OCI-LY1 (cell line): ENCODE results near the gene NEMP1.

ENCODE experiments used
- EZH2 ChIP-seq: fragments of 200-600 bp; sonication (generic), shearing (Covaris generic); IDR thresholded peaks from 2 replicates; pipeline ENCODE4 v1.8.0; 2017; ENCODE audit warnings: borderline replicate concordance, mixed run types, mild to moderate bottlenecking, antibody characterized with exemption, low read length, moderate library complexity, mixed read lengths
- TF ChIP-seq, protein P1 (sequence below): fragments of 200-600 bp; sonication (generic), shearing (Covaris generic); IDR thresholded peaks from 2 replicates; pipeline ENCODE4 v1.5.1; 2017; ENCODE audit warnings: mild to moderate bottlenecking, antibody characterized with exemption, low read length, moderate library complexity, mixed read lengths

DNA sequence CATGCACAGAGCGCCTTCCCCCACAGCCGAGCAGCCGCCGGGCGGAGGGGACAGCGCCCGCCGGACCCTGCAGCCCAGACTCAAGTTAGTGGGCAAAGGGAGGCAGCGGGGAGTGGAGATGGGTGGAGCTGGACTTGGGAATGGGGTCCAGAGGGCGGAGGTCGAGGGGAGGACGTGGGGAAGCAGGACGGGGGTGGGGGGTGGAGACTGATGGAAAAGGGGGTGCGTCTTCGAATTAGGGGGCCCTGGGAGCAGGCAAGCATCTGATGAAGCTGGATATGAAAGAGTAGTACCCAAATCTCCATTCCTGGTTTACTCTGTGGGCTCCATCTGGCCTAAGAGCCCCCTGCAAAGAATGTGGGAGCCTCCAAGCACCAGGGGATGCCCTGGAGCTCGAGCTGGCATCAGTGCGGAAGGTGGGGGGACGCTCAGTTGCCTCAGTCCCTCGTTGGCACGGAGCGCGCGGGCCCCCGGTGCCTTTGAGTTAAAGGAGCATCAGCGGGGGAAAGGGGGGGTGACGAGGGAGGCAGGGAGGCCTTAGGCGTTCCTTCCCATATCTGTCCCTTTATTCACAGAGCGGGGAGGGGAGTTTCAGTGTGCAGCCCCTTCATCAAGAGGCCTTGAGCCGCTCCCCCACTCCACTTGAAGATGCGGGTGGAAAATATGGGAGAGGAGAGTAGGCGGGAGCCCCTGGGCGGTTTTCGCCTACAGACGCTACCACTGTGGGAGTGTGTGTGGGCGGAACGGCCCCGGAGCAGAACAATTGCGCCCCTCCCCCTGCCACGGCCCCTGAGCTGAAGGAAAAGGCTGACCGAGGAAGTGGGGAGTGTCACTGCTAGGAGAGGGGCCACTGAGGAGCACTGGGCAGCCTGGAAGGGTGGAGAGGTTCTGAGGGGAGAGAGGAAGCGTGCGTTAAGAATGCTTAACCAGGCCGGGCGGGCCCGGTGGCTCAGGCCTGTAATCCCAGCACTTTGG lies 11.0 kb upstream of the NEMP1 start:
- TF ChIP-seq, protein P1, sequence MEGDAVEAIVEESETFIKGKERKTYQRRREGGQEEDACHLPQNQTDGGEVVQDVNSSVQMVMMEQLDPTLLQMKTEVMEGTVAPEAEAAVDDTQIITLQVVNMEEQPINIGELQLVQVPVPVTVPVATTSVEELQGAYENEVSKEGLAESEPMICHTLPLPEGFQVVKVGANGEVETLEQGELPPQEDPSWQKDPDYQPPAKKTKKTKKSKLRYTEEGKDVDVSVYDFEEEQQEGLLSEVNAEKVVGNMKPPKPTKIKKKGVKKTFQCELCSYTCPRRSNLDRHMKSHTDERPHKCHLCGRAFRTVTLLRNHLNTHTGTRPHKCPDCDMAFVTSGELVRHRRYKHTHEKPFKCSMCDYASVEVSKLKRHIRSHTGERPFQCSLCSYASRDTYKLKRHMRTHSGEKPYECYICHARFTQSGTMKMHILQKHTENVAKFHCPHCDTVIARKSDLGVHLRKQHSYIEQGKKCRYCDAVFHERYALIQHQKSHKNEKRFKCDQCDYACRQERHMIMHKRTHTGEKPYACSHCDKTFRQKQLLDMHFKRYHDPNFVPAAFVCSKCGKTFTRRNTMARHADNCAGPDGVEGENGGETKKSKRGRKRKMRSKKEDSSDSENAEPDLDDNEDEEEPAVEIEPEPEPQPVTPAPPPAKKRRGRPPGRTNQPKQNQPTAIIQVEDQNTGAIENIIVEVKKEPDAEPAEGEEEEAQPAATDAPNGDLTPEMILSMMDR: no peak
- no peak for TF ChIP-seq EZH2
